Suppressor macrophage (primary cell): ENCODE results near the gene BANP.

Experiments used
- DNase-seq, 4 experiments: peaks; one replicate each; pipeline ENCODE4 v3.0.0-alpha.2; 2020 to 2022

BANP gene

GRCh38 chr16:87949071-87949744 lies 2.0 kb upstream of the BANP start:
- DNase-seq, result peak in 3 of 4 experiments; percentile 40 to 64 (median 43)

DNA sequence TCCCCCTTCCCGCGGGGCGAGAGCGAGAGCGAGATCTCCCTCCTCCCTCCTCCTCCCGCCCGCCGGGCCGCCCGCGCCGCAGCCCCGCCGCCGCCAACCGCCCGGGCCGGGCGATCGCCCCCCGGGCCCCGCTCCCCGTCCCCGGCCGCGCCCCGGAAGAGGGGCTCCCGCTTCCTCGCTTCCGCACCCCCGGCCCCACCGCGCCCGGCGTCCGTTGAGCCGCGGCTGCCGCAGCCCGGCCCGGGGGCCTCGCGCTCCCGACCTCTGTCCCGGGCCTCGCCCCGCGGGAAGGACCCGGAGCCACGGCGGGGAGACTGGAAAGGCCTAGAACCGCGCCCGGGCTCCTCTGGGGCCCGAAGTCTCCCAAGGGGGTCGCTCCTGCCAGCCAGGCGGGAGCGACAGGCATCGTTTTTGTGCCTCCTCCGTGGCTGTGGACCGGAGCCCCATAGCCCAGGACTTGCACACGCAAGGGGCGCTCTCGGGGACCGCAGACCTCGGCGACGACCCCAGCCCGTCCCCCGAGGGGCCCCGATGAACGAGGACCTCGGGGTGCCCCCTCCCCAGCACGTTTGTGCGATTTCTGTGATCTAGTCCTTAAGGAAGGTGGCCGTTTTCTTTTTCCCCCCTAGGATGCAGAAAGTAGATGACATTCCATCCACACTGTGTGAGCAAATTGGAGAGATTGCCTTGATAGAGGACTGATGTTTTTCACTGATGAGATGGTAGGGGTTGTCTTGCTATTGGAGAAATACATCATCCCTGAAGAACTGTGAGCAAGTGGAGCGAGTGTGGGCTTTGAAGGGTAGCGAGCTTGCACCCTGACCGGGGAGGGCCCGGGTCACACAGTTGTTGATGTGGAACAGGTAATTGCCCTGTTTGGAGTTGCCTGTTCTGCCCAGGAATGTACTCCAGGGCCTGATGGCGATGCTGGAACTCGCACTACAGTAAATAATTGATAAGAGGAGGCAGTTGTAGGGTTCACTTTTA lies 611 bp downstream of the BANP start:
- DNase-seq, result peak in 1 of 4 experiments; percentile 33

DNA sequence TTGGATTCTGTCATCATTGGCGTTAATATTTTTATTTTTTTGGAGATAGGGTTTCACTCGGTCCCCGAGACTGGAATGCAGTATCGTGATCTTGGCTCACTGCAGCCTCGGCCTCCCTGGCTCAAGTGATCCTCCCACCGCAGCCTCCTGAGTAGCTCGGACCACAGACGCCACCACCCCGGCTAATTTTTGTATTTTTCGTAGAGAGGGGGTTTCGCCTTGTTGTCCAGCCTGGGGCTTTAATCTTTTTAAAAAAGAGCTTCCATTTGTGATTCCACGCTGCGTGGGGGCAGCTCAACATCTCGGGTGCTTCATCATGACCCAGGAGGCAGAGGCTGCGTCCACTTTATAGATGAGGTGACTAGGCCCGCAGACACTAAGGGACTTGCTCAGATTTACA lies 1.5 kb downstream of the BANP start:
- no peak for DNase-seq

GRCh38 chr16:87953308-87954215 lies 2.3 kb downstream of the BANP start:
- DNase-seq, result peak; percentile 75 to 87 (median 80)

- peak; percentile 82 to 93 (median 90) for DNase-seq
Measured at GRCh38 chr16:87954361-87954760, 3.1 kb downstream of the BANP start.

DNA sequence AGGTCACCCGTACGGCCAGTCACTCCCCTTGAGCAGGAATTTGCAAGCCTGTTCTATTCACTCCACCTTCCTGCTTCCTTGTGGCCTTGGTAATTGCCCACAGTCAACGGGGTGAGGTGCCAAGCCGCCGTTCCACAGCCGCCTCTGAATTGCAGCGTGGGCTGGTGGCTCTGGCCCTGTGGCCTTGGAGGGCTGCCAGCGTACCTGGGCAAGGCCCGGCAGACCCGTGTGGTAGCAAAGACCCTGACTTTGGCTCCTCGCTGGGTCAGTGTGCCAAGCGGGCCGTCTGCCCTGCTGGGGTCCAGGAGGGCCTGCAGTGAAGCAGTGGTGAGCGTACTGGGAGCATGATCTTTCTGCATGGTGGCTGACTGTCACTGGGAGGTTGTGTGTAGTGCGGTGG lies 3.6 kb downstream of the BANP start:
- peak in 1 of 4 experiments; percentile 31 for DNase-seq

GRCh38 chr16:87955302-87956097 lies 4.3 kb downstream of the BANP start:
- DNase-seq, result peak; percentile 60 to 86 (median 75)

- DNase-seq, result no peak
Measured at GRCh38 chr16:87956098-87956364, 4.8 kb downstream of the BANP start.

DNA sequence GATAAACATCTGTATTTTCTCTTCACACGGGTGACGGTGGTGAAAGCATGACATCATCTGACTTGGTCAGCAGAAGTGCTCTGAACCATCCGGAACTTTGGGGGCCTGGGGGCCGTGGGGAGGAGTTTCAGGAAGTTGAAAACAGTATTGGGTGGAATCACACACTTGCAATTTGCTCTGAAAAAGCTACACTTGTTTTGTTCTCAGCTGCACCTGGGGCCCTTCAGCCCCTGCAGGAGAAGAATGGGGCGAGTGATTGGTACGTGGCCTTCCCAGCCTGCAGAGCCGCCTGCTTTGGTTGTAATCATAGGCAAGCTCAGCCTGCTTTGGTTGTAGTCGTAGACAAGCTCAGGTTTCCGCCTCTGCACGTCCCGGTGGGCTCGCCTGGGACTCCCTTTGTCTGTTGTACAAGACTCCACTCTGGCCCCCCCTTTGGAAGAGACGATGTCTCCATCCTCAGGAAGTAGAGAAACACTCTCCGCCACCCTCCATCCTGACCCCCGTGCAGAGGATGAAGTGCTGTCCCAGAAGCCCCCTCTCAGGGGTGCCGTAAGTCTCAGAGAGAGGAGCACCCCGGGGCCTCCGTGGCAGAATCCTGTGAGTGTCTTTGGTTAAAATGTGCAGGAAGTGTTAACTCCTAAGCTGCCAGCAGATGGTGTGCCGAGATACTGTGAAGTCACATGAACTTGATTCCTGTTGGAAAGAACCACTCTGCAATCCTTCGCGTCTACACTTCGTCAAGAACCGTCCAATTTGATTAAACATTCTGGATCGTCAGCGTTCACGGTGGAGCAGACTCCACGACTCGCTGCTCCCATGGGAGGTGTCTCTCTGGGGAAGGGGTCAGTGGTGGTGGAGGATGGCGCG lies 5.4 kb downstream of the BANP start:
- peak; percentile 84 to 91 (median 90) for DNase-seq

DNA sequence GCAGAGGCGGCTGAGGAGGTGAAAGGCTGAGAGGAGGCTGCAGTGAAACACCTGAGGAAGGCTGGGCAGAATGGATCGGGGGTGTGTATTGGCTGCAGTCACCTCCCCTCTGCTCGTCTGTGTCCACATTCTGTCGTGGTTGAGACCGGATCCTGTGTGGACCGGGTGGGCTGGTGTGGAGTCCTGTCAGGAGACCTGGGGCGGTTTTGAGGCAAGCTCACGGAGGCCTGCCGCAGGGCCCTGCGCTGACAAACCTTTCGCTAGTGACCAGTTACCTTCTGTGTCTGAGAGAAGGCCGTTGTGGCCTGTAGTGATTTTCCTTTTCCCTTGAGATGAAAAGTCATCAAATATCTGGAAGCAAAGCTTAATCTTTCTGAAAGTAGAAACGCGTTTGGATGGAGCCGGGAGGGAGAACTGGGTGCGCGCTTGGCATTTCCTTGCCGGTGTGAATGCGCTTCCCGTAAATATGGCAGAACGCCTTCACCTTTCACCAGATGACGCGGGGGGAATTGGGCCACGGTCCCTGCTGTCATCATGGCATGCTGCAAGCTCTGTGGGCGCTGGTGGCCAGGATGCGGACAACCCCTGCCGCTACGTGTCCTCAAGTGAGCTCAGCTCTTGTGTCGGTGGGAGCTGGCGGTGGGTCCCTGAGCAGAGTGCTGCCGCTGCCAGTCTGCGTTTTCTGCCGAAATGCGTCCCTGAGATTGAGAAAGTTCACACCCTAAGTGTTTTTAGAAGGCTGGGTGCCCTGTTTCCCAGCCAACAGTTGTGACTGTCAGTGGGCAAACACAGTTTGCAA lies 6.3 kb downstream of the BANP start:
- DNase-seq, result no peak

DNA sequence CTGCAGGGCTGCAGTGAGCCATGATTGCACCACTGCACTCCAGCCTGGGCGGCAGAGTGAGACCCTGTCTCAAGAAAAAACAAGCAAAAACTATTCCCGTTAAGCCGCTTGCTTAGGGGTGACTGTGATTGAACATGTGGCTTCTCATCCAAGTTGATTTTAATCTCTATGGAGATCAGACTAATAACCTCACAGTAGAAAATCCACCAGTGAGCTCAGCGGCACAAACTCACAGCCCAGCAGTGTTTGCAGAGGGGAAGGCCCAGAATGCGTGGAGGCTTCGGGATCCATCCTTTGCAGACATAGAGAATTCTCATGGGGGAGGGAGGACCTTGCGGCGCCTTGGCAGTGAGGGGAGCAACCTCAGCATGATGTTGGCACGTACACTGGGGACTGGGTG lies 7.4 kb downstream of the BANP start:
- no peak for DNase-seq

DNA sequence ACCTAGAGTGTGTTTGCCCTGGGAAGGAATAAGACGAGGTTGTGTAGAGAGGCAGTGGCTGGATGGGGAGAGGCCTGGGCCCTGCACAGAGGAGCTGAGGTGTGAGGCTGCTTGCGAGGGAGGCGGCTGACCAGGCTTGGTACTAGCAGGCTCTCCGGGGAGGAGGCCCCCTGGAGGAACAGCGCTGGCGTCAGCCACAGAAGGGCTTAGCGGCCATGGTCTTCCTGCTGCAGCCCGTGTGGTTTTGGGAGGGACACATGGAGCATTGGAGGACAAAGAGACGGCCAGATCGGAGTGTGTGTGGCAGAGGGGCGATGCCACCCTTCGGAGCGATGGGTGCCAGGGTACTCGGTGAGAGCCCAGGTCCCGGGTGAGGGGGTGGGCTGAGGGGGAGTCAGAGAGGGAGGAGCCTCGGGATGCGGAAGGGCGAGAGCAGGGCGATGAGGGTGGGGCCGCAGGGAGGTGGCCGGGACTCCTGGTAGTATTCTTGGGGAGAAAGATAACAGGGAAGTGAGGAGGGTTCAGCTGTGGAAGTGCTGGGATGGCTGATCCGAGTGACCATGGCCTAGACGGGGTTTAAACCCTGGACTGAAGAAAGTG lies 8.3 kb downstream of the BANP start:
- peak; percentile 27 to 72 (median 57) for DNase-seq

DNA sequence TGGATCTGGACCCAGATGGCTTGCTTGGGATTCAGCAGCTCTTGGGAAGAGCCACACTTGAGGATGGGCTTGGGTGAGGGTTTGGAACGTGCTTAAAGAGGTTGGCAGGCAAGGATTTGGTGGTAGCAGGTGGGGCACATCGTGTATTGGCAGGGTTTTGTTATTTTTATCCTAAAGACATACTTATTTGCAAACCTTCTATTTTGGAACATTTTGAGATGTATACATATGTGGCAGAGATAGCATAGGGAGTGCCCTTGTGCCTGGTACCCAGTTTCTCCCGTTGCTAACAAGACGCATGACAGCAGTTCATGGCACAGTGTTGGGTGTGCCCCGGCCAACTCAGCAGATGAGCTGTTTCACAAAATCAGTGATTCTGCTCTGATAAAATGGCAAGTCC lies 9.1 kb downstream of the BANP start:
- no peak for DNase-seq

DNA sequence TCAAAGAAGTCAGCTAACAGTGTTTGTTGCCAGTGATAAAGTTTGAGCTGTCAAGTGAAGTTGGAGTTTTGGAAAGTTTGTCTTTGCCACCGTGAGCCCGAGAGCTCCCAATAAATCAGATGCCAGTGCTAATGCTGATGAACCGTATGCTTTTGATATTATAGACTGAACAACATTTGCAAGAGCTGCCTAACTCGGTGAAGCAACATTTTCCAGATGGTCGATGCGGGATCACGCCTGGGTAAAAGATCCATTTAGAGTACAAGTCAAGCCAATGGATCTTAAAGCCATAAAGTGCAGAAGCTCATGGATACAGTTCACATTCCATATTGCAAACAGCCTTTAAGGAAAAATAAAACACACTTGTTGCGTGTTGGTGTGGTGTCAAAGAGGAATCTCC lies 9.6 kb downstream of the BANP start:
- DNase-seq, result no peak

GRCh38 chr16:87961623-87962022 lies 10.4 kb downstream of the BANP start:
- no peak for DNase-seq

GRCh38 chr16:87963400-87963799 lies 12.2 kb downstream of the BANP start:
- DNase-seq, result peak; percentile 74 to 87 (median 78)

GRCh38 chr16:87964049-87964659 lies 12.9 kb downstream of the BANP start:
- no peak for DNase-seq

GRCh38 chr16:87965417-87965816 lies 14.2 kb downstream of the BANP start:
- no peak for DNase-seq

- DNase-seq, result no peak
Measured at GRCh38 chr16:87966064-87966645, 14.9 kb downstream of the BANP start.
